Suprapubic skin (tissue), 4 donors: ENCODE data around the gene NUDT4B.
"Not testable (repeated sequence)": the region's sequence is repeated elsewhere in the genome, so short reads cannot be mapped to it uniquely, and the experiment has no call there.

Experiments
- CTCF ChIP-seq, 2 donors: fragments of 200-600 bp in 1 of 2; fragments of 450-650 bp in 1 of 2; sonication (generic) in 1 of 2; IDR thresholded peaks; one replicate each; pipeline ENCODE4 v1.5.1; 2016 to 2019; ENCODE audit warnings: antibody characterized with exemption in 2 of 2, mild to moderate bottlenecking in 1 of 2, moderate library complexity in 1 of 2
- EP300 ChIP-seq: sonication (generic); formaldehyde crosslinking; IDR thresholded peaks from one replicate; pipeline ENCODE4 v1.6.1; 2017; ENCODE audit warnings: antibody characterized with exemption
- POLR2A ChIP-seq, 2 donors: fragments of 450-650 bp; IDR thresholded peaks; one replicate each; pipeline ENCODE4 v1.6.1; 2017; ENCODE audit warnings: antibody characterized with exemption in 2 of 2, mild to moderate bottlenecking in 2 of 2, moderate library complexity in 2 of 2
- POLR2AphosphoS5 ChIP-seq, 3 donors: sonication (generic); formaldehyde crosslinking; IDR thresholded peaks; one replicate each; pipeline ENCODE4 v1.6.1; 2017; ENCODE audit warnings: antibody characterized with exemption in 3 of 3

DNA sequence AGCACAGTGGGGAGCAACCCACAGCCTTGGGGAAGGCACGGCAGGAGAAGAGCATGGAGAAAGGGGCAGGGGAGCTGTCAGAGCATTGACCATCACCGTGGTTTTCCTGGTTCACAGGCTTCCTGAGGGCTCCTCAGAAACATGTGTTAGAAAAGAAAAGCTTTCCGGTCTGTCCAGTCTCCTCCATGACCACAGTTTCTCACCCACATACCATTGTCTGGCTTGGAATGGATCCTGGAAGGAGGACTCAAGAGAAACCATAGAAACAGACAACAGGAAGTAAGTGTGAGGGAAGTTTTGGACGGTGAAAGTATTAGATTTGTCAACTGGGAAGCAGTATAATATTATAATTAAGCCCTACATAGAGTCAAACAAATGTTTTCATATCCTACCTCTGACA, 16.3 kb upstream of the NUDT4B start:
- TF ChIP-seq CTCF (IDR thresholded peaks at IDR 0.05); POLR2A (IDR thresholded peaks at IDR 0.05); EP300; POLR2AphosphoS5 (IDR thresholded peaks at IDR 0.05): not testable (repeated sequence)
